Neural cell (in vitro differentiated cells): ENCODE measurements around the gene C1QC.

Source experiments
- CTCF ChIP-seq: fragments of 450-650 bp; IDR thresholded peaks from 2 replicates; pipeline ENCODE4 v1.5.1; 2014; ENCODE audit warnings: antibody characterized with exemption, mild to moderate bottlenecking, moderate library complexity; ENCODE audit not compliant: poor library complexity, severe bottlenecking
- EP300 ChIP-seq: fragments of 450-650 bp; conservative IDR thresholded peaks from 2 replicates; pipeline ENCODE4 v1.6.1; 2014; ENCODE audit warnings: antibody characterized with exemption, mild to moderate bottlenecking, moderate library complexity; ENCODE audit not compliant: poor library complexity, severe bottlenecking
- EZH2 ChIP-seq: fragments of 200-600, 300-800 bp; shearing (Covaris generic), sonication (generic); IDR thresholded peaks from 2 replicates; pipeline ENCODE4 v1.6.1; 2014; ENCODE audit warnings: antibody characterized with exemption, low read length, borderline replicate concordance, mild to moderate bottlenecking; ENCODE audit not compliant: insufficient read depth, poor library complexity, severe bottlenecking
- MXI1 ChIP-seq: fragments of 450-650 bp; conservative IDR thresholded peaks from 2 replicates; pipeline ENCODE4 v1.6.1; 2014; ENCODE audit warnings: antibody characterized with exemption, mild to moderate bottlenecking; ENCODE audit not compliant: poor library complexity, severe bottlenecking
- POLR2AphosphoS5 ChIP-seq: IDR thresholded peaks from 2 replicates; pipeline ENCODE4 v1.6.1; 2012
- RAD21 ChIP-seq: fragments of 450-650 bp; conservative IDR thresholded peaks from 2 replicates; pipeline ENCODE4 v1.6.1; 2014; ENCODE audit warnings: antibody characterized with exemption, mild to moderate bottlenecking, moderate library complexity
- REST ChIP-seq: IDR thresholded peaks from 2 replicates; pipeline ENCODE4 v1.6.1; 2012; ENCODE audit warnings: borderline replicate concordance
- SMC3 ChIP-seq: fragments of 450-650 bp; conservative IDR thresholded peaks from 2 replicates; pipeline ENCODE4 v1.6.1; 2014; ENCODE audit warnings: antibody characterized with exemption, mild to moderate bottlenecking, moderate library complexity; ENCODE audit not compliant: poor library complexity
- TAF1 ChIP-seq: IDR thresholded peaks from 2 replicates; pipeline ENCODE4 v1.6.1; 2012; ENCODE audit warnings: low read depth

GRCh38 chr1:22646384-22646783, 3.0 kb downstream of the C1QC start:
- no peak for TF ChIP-seq CTCF
- no peak for TF ChIP-seq EP300
- no peak for TF ChIP-seq POLR2AphosphoS5
- no peak for TF ChIP-seq RAD21
- TF ChIP-seq EZH2 = no peak
- TF ChIP-seq REST = no peak
- no peak for TF ChIP-seq SMC3
- TF ChIP-seq MXI1 = no peak
- no peak for TF ChIP-seq TAF1
